ENCODE data around the gene ATXN10. TPM values are rescaled to one million over a fixed set of nuclear protein-coding genes. Genes with fewer than 3 reads are reported as not detected.

Gene ATXN10
- polyA plus RNA-seq, 10 donors = 174 to 218 (median 195) TPM

DNA sequence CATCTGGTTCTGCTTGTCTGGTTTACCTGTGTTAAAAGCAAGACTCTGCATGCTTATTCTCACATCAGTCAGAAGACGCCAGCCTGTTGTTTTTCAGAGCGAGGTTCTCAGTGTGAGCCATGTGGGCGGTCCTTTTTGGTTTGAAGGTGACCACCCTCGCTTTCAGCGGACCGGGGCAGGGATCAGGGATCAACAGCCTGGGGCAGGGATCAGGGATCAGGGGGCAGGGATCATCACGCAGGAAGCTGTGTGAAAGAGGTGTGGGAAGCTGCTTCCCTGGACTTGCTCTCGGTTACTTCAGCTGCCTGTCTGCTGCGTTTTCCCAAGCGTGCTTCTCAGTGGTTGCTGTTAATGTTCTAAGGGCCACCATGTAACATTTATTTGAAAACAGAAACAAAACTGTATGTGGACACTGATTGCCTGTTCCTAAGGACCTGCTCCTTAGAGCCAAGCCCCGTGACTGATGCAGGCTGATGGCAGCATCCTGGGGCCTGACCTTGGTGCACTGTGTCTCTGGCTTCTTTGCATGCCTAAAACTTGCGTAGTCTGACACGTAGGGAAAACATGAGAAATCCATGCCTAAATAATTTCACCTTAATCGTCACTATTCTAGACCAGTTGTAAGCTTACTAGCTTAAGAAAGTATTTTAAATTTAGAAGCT lies 146.9 kb downstream of the ATXN10 start:
- no peak for DNase-seq

DNA sequence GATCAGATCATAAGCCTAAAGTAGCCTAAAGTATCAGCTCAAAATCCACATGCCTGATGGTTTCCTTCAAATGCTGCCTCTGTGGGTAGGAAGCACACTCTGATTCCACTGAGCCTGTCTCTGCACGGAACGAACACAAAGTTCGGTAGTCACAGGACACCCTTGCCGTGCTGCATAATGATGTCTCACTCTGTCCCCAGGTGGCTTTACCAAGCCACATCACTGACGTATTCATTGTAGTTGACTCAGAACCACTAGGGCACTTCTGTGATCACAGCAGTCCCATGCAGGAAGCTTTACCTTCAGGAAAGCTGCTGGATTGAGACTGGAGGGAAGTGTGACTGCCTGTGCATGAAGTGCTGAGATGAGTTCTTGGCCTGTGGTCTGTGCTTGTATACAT lies 147.7 kb downstream of the ATXN10 start:
- no peak for DNase-seq

GRCh38 chr22:45823336-45823735 lies 151.7 kb downstream of the ATXN10 start:
- DNase-seq = no peak

- DNase-seq = no peak
Measured at GRCh38 chr22:45826520-45826919, 154.9 kb downstream of the ATXN10 start.

DNA sequence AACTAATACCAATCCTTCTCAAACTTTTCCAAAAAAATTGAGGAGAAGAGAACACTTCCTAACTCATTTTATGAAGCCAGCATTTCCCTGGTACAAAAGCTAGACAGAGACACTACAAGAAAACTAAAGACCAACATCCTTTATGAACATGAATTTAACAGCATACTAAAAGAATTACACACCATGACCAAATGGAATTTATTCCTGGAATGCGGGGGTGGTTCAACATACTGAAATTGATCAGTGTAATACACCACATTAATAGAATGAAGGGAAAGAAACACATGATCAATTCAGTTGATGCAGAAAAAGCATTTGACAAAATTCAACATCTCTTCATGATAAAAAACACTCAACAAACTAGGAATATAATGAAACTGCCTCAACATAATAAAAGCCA lies 157.2 kb downstream of the ATXN10 start:
- DNase-seq = no peak

DNA sequence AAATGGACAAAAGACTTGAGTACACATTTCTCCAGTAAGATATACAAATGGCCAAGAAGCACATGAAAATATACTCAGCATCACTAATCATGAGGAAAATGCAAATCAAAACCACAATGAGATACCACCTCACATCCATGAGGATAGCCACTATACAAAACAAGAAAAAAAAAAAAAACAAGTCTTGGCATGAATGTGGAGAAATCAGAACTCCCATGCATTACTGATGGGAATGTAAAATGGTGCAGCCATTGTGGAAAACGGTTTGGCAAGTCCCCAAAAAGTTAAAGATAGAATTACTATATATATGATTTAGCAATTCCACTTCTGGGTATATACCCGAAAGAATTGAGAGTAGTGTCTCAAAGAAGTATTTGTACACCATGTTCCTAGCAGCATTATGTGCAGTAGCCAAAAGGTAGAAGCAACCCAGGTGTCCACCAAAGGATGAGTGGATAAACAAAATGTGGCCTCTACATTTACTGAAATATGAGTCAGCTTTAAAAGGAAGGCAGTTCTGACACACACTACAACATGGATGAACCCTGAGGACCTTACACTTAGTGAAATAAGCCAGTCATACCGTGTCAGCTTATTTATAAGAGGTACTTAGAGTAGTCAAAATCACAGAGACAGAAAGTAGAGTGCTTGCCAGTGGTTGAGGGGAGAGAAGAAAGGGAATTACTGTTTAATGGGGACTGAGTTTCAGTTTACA lies 159.1 kb downstream of the ATXN10 start:
- no peak for DNase-seq

- no peak for DNase-seq
Measured at GRCh38 chr22:45831394-45831793, 159.8 kb downstream of the ATXN10 start.

DNA sequence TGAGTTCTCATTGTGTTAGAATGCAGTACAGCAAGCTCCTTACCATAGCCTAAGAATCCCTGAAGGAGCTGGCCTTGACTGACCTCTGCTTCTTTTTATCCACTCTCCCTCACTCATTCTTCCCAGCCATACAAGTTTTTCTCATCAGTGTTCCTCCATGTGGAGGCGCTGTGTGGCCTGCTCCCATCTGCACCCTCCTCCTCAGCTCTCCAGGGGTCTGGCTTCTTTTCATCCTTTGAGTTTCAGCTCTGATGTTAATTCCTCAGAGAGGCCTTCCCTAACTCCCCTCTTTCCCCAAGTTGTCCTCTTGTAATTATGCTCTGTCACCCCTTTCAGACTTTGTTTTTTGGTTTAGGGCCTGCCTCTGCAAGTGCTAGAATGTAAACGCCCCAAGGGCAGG lies 160.5 kb downstream of the ATXN10 start:
- DNase-seq = no peak

- DNase-seq = no peak
Measured at GRCh38 chr22:45832959-45833580, 161.4 kb downstream of the ATXN10 start.

DNA sequence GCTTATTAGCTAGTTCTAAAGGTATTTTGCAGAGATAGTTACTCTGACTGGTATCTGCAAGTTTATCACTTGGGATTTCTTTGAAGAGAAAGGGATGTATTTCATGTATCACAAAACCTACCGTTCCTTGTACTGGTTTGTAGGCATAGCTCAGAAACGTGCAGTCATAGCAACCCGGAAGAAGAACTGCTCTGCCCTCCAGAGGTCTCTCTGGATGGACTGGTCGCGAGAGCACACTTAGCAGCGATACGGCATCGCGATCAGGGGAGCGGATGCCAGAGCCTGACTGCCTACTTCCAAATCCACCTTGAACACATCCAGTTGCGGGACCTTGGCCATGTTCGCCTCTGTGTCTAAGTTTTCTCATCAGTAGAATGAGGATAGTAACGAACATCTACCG lies 162.0 kb downstream of the ATXN10 start:
- no peak for DNase-seq

GRCh38 chr22:45834241-45834640 lies 162.6 kb downstream of the ATXN10 start:
- no peak for DNase-seq

DNA sequence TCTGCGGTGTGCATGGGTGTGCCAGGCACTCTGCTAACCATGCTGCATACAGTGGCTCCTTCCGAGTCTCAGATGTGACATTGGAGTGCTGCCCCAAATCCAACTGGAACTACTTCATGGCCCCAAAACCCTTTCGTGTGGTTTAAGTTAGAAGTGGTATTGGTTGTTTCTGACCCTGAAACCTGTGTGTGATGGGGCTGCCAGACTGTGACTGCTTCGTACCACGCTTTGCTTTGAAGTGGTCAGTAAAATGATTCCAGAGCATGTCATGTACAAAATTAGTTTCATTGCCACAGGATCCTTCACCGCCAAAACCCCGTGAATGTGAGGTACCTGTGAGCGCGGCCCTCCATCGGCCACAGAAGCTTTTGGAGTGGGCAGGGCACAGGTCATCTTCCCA lies 163.2 kb downstream of the ATXN10 start:
- no peak for DNase-seq

GRCh38 chr22:45836418-45837169 lies 165.0 kb downstream of the ATXN10 start:
- no peak for DNase-seq

GRCh38 chr22:45837508-45837907 lies 165.9 kb downstream of the ATXN10 start:
- DNase-seq = no peak

DNA sequence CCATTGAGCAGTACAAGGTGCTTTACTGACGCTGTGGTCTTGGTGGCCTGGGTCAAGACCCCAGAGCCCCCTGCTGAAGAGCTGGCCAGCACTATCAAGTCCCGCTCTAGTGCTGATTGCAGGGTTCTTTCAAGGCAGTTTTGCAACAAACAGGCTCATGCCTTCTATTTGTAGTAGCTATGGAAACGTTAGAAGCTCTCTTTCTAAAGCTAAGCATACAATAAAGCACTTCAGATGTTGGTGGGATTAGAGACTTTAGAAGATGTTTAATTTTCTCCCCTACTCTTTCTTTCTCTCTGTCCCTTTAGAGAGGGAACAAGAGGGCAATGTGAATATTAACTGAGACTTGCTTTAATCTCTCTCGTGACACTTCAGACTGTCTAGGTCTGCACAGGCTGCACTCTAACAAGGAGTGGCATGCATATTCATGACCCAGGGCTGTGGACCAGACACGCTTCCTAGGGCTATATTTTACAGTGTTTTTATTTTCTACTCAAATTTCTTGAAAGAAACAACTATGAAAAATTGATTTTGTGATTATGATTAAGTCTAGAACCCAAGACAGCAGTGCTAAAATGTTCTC lies 166.8 kb downstream of the ATXN10 start:
- DNase-seq = no peak

GRCh38 chr22:45840483-45840882 lies 168.8 kb downstream of the ATXN10 start:
- no peak for DNase-seq

DNA sequence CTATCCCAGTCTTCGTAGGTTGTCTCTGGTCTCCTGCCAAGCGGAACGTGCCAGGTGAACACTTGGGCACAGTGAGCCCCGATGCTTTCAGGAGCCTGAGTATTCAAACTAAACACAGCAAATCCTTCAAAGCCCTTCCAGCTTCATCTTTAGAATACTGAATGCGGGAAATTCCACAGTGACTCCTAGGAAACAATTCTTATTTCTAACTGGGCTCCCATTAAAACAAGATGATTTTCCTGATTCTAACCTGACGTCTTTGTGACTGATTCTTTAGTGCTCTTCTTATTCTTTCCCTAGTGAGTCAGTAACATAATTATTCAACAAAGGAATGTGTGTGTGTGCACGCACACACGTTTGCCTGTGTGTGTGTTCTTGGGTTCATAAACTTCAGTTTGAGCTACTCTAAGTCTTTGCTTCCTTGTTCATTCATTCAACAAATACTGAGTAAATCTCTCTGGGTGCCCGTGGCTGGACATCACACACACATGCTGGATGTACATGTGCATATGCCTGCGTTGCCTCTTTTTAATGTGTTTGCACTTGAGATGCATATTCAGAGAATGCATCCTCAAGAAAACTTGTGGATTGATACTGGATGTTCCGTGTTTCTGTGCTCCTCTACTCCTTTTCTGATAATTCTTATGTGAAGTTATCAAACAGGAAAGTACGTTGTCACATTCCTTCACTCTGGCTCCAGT lies 170.8 kb downstream of the ATXN10 start:
- peak in 1 of 3 donors; percentile 30 for DNase-seq

GRCh38 chr22:45843031-45843430 lies 171.4 kb downstream of the ATXN10 start:
- no peak for DNase-seq

DNA sequence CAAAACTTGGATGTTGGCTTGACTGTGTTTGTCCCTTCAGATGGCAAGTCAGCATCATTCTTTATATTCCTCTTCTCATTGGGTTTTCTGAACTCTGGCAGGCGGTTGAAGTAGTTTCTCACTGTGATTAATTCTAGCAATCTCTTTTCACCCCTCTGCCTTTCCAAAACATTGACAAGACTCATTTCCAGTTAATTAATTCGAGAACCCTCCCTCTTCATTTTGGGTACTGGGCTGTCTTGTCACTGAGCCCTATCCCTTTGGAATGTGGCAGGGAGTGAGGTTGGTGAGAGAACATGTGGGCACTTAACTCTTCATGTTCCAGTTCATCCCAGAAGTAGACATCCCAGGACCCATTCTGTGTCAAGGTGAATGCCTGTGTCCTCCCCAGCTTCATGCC lies 172.4 kb downstream of the ATXN10 start:
- no peak for DNase-seq

GRCh38 chr22:45845076-45845487 lies 173.4 kb downstream of the ATXN10 start:
- DNase-seq = no peak

DNA sequence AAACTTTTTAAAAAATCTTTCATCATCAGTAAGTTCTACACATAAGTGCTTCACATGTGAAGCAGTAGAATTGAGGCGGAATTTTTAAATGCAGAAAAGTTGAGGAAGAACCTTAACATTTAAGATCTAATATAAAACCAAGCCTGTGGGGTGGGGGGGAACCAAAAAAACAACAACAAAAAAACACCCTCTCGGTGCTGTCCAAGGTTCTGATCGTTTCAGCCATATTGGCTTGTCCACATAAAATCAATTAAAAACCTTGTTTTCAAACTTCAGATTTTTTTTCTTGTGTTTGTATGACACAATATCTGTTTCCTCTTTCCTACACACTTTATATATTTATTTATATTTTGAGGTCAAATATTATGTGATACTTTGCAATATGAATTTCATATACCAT lies 175.3 kb downstream of the ATXN10 start:
- DNase-seq = no peak
